GM12874 (cell line): Measurements from ENCODE around the gene FSD2.

Experiments
- CTCF ChIP-seq: IDR thresholded peaks from 2 replicates; pipeline ENCODE4 v1.5.1; 2011; ENCODE audit warnings: low read depth, mild to moderate bottlenecking, control low read depth, low read length, moderate library complexity; ENCODE audit not compliant: insufficient read depth

Gene FSD2

GRCh38 chr15:82788496-82788895, 17.4 kb downstream of the FSD2 start:
- no peak for TF ChIP-seq CTCF

- no peak for TF ChIP-seq CTCF
Measured at GRCh38 chr15:82781349-82781748, 24.5 kb downstream of the FSD2 start.

GRCh38 chr15:82778755-82779154, 27.1 kb downstream of the FSD2 start:
- TF ChIP-seq CTCF: no peak

- TF ChIP-seq CTCF: no peak
Measured at GRCh38 chr15:82774496-82774895, 31.4 kb downstream of the FSD2 start.

- no peak for TF ChIP-seq CTCF
Measured at GRCh38 chr15:82771789-82772607, 33.9 kb downstream of the FSD2 start.

- TF ChIP-seq CTCF: no peak
Measured at GRCh38 chr15:82768414-82769054, 37.3 kb downstream of the FSD2 start.

GRCh38 chr15:82767163-82767829, 38.6 kb downstream of the FSD2 start:
- no peak for TF ChIP-seq CTCF
